ENCODE measurements around the gene SLC7A8. TPM values are rescaled to one million over a fixed set of nuclear protein-coding genes. Genes with fewer than 3 reads are reported as not detected.

Gene SLC7A8
- total RNA-seq, 1 donor from 2014 or later, result 1.8 TPM

- TF ChIP-seq CTCF (IDR thresholded peaks at IDR 0.05), result no peak
- no peak overlapping the region for H3K27ac Mint-ChIP-seq
- H3K4me1 Mint-ChIP-seq, result no peaks in the 10 kb centered on the region
- peaks cover 10% of the 10 kb centered on the region for H3K27me3 Mint-ChIP-seq
- H3K4me3 Mint-ChIP-seq, result no peak overlapping the region
- intact Hi-C loops (cut with micrococcal nuclease), result no loop called here
- H3K9me3 Mint-ChIP-seq, result no peaks in the 10 kb centered on the region
- DNase-seq (no peak), ATAC-seq (ENCODE audit: low read depth) (no peak)
- ChIA-PET POLR2A (no interaction called here), CTCF (no interaction called here)
- H3K36me3 Mint-ChIP-seq (ENCODE audit: low read depth), result no peaks in the 10 kb centered on the region
Measured at GRCh38 chr14:23159532-23159931, 23.9 kb downstream of the SLC7A8 start.

DNA sequence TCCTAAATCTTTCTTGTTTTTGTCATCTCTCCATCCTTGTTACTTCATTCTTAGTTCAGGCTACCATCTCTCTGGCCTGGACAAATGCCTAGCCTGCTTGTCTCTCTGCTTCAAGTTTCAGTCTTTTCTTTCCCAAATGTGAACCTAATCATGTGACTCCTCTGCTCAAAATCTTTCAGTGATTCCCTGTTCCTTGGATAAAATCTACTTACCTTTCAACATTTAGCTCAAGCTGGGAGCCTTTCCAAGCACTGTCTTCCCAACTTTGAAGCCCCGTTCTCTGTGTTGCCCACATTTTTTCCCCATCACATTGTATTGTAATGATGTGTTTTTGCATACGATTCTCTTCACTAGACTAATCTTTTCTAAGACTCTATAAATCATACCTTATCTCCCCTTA lies 24.7 kb downstream of the SLC7A8 start:
- no peaks in the 10 kb centered on the region for H3K9me3 Mint-ChIP-seq
- H3K27ac Mint-ChIP-seq, result no peak overlapping the region
- DNase-seq (no peak), ATAC-seq (ENCODE audit: low read depth) (no peak)
- no peaks in the 10 kb centered on the region for H3K36me3 Mint-ChIP-seq (ENCODE audit: low read depth)
- no peak for TF ChIP-seq CTCF (IDR thresholded peaks at IDR 0.05)
- CTCF ChIA-PET, result interaction anchor here (1.0 kb wide), 1 partner anchor 38 kb away, joined by 3 read pairs; no protein-coding TSS in a partner anchor
- POLR2A ChIA-PET, result no interaction called here
- H3K4me1 Mint-ChIP-seq, result no peaks in the 10 kb centered on the region
- no peak overlapping the region for H3K4me3 Mint-ChIP-seq
- peaks cover 10% of the 10 kb centered on the region for H3K27me3 Mint-ChIP-seq
- intact Hi-C loops (cut with micrococcal nuclease), result no loop called here

- H3K4me3 Mint-ChIP-seq, result no peak overlapping the region
- ChIA-PET CTCF (no interaction called here), POLR2A (no interaction called here)
- no peaks in the 10 kb centered on the region for H3K36me3 Mint-ChIP-seq (ENCODE audit: low read depth)
- no peak overlapping the region for H3K27ac Mint-ChIP-seq
- DNase-seq, result no peak
- no peaks in the 10 kb centered on the region for H3K9me3 Mint-ChIP-seq
- H3K27me3 Mint-ChIP-seq, result peaks cover 6% of the 10 kb centered on the region
- no peaks in the 10 kb centered on the region for H3K4me1 Mint-ChIP-seq
- no peak for ATAC-seq (ENCODE audit: low read depth)
- no peak for TF ChIP-seq CTCF (IDR thresholded peaks at IDR 0.05)
- intact Hi-C loops (cut with micrococcal nuclease), result no loop called here
Measured at GRCh38 chr14:23154964-23155587, 28.4 kb downstream of the SLC7A8 start.

DNA sequence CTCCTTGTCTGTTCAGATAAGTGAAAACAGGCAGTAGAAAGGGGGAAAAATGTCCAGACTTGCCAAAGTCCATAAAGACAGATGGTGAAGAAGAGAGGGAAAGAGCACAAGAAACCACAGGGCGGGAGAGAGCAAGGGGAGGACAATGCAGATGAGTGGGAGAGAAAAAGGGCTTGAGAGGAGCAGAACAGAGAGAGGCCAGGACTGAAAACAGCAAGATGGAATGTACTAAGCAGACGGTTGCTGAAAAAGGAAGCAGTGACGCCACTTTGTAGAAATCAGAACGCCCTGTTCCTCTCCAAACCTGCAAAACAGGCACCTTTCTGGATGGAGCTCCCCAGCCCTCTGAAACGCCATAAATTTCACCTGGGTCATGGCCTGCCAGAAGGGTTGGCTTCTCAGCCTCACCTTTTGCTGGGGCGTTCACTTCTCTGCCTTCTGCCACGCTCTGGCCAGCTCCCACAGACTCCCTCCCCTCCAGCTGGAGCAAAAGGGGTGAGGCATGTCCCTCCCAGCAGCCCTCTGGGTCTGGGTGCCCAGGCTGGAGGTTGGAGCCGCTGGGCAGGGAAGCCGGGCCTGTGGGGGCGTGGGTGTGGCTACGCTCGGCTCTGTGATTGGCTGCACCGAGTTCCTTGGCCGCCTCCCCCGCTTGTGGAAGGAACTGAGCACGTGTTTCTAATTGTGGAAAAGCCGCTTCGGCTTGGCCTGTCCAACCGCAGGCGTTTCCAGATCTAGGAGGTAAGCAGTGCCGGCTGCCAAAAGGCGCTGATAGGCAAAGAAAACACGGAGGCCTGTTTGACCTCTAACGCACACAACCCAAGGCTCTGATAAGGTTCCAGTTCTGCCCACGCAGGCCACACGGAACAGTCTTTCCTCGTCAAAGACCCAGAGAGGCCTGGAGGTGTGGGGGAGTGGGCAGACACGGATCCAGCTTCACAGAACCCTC lies 29.3 kb downstream of the SLC7A8 start:
- Mint-ChIP-seq H3K4me3 (no peak overlapping the region), H3K27me3 (peaks cover 3% of the 10 kb centered on the region), H3K9me3 (no peaks in the 10 kb centered on the region), H3K36me3 (ENCODE audit: low read depth) (no peaks in the 10 kb centered on the region), H3K4me1 (no peaks in the 10 kb centered on the region), H3K27ac (no peak overlapping the region)
- intact Hi-C loops (cut with micrococcal nuclease), result no loop called here
- no peak for TF ChIP-seq CTCF (IDR thresholded peaks at IDR 0.05)
- DNase-seq (no peak), ATAC-seq (ENCODE audit: low read depth) (no peak)
- POLR2A ChIA-PET, result no interaction called here
- CTCF ChIA-PET, result no interaction called here

GRCh38 chr14:23151342-23151741 lies 32.1 kb downstream of the SLC7A8 start:
- H3K27ac Mint-ChIP-seq, result no peak overlapping the region
- peaks cover 4% of the 10 kb centered on the region for H3K27me3 Mint-ChIP-seq
- H3K36me3 Mint-ChIP-seq (ENCODE audit: low read depth), result no peaks in the 10 kb centered on the region
- POLR2A ChIA-PET, result no interaction called here
- H3K4me1 Mint-ChIP-seq, result no peaks in the 10 kb centered on the region
- TF ChIP-seq CTCF (IDR thresholded peaks at IDR 0.05), result no peak
- DNase-seq (no peak), ATAC-seq (ENCODE audit: low read depth) (no peak)
- H3K9me3 Mint-ChIP-seq, result no peaks in the 10 kb centered on the region
- H3K4me3 Mint-ChIP-seq, result no peak overlapping the region
- CTCF ChIA-PET, result no interaction called here
- intact Hi-C loops (cut with micrococcal nuclease), result no loop called here

Data from activated B cell treated with CpG ODN at 0.5 μM for 24 hours (primary cell).